Amniotic stem cell (primary cell): ENCODE measurements around the gene DEFB129.
"Not testable (repeated sequence)": the region's sequence is repeated elsewhere in the genome, so short reads cannot be mapped to it uniquely, and the experiment has no call there.

Experiments
- DNase-seq: peaks from one replicate; lab custom pipeline; 2025; lab: John Stamatoyannopoulos, UW

The DEFB129 gene

DNA sequence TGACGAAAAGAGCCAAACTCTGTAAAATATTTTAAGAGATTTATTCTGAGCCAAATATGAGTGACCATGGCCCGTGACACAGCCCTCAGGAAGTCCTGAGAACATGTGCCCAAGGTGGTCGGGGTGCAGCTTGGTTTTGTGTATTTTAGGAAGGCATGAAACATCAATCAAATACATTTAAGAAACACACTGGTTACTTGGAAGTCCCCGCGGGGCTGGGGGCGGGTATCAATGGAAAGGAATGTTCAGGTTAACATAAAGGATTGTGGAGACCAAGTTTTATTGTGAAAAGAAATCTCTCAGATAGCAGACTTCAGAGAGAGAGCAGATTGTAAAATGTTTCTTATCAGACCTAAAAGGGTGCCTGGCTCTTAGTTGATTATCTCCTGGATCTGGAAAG, 26.4 kb downstream of the DEFB129 start:
- DNase-seq: not testable (repeated sequence)

DNA sequence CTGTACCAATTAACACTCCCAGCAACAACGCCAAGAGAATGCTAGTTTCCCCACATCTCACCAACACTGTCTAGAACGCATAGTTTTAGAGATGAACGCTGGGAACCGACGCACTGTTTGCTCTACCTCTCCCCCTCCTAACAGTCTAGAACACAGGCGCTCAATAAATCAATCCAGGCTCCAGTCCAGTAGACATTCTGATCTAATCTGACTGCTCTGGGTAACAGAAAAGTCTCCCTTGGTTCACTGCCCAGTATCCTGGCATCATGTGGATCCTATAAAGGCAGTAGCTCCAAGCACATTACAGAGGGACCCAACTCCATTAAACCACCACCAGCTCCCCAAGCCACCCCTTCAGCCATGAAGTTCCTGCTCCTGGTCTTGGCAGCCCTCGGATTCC, 30.4 kb downstream of the DEFB129 start, which contains the start of gene DEFB132:
TSS of gene DEFB132 (plus strand) at position 306 of the 400 bp plus-strand sequence. CDS start at position 361, 55 bp downstream.
- no peak for DNase-seq

DNA sequence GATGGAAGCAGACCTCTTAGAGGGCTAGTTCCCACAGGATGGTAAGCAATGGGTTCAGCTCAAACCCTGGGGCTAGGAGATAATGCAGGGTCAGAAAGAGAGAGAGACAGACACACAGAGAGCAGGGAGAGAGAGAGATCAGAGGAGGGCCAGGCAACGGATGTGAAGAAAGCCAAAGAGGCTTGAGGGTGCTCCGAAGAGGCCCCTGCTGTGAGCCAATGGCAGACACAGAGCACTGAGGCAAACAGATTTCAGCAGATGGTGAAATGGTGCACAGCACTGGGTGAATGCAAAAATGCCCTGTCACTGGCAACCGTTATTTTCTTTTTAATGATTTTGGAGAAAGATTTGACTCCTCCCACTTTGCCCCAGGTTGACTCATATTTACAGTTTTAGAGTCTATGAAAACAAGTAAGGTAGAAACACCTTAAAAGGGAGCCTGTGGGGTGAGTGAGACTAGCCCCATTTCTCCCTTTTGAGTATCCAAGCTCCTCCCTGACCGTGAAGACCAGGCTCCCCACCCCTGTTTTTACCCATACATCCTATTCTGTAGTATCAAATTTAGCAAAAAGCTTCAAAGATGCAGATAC, 31.3 kb downstream of the DEFB129 start:
- DNase-seq: no peak

DNA sequence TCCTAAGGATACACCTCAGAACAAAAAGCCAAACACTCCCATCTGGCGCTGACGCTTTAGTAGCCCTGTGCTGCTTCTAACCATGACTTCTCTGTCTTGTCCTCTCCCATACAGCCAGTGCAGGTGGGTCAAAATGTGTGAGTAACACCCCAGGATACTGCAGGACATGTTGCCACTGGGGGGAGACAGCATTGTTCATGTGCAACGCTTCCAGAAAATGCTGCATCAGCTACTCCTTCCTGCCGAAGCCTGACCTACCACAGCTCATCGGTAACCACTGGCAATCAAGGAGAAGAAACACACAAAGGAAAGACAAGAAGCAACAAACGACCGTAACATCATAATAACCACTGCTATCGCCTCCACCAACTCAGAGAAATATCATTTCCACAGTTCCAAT, 31.9 kb downstream of the DEFB129 start:
- DNase-seq: no peak

DNA sequence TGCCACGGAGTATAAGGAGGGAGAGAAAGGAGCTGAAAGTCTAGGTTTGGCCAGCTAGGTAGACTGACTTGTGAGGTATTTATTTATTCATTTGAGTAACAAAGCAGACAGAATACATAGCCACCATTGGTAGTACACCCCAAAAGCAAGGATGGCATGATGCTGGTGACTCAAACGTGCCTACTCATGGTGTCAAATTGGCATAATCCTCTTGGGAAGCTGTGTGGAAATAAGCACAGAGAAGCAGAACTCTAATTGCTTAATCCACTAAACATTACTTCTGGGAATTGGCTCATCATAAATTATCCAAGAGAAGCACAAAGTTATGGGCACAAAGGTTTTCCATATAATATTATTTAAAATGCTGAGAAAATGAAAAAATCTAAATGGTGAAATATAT, 32.9 kb downstream of the DEFB129 start:
- DNase-seq: no peak

DNA sequence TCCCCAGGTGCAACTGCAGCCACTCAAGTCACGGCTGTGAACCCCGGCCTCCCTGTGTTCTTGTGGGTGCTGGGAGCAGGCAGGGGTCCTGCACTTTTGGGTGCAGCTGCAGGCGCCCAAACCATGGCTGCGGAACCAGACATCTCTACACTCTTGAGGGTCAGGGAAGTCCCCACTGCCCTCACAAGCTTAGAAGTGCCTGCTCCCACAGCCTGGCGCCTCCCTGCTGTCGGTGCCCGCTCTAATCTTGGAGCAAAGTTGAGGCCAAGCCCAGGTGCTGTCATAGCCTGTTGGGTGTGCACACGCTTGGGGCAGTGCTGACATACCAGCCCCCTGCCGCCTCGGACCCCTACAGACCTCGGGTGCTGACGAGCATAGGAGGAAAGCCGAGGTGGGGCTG, 36.6 kb downstream of the DEFB129 start:
- DNase-seq: no peak

DNA sequence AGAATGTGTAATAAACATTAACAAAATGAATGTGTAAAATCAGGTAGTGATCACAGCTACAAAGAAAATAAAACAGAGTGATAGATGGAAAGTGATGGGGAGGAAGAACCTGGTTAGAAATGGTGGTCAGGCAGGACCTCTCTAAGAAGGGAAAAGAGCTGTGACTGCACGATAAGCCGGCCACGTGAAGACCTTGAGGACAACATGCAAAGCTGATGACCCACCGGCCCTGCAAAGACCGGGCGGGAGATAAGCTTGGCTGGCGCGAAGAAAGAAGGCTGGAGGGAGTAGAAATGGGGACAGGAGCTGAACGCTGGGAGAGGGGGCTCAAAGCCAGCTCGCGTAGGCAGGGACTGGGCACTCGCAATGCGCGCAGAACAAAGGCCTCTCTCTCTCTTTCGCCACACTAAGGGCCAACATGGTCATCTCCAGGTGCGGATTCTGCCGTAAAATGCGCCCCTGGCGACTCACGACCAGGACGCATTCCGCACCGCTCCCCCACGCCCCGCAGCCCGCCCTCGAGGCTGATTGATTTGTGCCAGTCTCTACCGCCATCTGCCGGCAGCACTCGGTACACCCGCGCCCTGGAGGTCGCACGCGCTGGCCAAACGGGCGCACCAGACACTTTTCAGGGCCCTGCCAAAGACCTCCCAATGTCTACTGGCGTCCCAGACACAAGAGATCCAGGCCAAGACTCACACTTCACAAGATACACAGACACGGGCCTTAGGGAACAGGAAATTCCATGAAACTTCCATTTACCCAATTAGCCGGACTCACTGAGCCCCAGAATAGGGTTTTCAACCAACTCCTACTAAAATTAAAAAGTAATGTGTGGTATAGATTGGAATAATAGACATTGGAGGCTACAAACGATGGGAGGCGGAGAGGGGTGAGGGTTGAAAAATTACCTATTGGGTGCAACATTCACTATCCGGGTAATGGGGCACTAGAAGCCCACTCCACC, 39.8 kb downstream of the DEFB129 start:
- DNase-seq: peak; percentile 20

DNA sequence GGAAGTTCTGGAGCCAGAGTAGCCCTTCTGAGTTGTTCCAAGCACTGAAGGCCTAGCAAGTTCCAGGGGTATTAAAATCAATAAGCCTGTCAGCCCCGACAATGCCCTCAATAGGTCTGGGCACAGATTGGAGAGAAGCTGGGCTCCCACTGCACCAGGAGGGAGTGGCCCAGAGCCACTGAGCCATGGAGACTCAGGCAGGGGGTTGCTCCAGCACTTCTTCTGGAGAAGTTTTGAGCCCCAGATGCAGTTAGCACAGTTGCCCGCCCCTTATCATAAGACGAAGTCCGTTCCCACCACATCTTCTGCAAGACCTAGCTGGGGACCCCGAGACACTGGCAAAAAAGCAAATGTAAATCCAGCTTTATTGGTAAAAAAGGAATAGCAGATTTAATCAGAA, 43.5 kb downstream of the DEFB129 start:
- DNase-seq: no peak

DNA sequence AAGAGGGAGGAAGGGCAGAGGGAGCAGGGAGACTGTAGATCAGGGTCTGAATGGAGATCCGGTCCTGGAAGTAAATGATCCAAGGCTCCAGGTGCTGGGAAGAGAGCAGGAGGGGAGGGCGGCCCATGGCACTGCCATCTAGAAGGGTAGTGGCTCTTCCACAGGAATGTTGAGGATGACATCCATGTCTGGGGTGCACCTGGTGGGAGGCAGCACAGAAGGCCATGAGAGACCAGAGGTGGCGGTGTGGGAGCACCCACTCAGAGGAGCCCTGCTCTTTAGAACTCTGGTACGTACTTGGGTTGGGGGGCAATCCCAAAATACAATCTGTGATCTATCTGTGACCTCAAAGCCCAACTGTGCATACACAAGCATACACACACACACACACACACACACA, 44.0 kb downstream of the DEFB129 start:
- no peak for DNase-seq

DNA sequence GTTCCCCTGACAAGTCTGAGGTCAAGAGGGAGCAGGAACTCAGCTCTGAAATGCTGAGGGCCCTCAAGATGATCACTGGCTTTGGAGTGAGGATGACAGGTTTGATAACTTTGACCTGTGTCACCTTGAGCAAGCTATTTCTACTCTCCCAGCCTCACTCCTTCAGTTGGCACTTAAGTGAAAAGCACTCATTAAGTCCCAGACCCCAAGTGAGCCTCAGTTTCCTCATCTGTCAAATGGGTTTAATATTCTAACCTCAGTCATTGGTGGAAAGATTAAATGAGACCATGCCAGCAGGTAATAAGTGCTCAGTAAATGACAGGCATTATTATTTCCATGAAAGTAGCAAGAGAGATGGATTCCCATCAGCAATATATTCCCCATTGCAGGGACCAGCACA, 44.5 kb downstream of the DEFB129 start:
- DNase-seq: no peak

DNA sequence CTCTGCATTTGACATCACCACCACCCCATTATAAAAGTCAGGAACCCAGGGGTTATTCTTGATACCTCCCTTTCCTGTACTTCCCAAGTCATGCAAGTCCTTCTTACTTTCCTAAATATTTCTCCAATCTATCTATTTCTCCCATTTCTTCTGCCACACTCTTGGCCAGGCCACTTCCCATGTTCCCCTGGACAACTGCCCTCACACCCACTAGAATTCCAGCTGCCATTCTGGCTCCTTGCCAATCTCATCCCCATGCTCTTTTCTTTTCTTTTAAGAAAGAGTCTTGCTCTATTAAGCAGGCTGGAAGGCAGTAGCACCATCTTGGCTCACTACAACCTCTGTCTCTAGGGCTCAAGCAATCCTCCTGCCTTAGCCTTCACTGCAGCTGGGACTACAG, 45.7 kb downstream of the DEFB129 start:
- DNase-seq: no peak

DNA sequence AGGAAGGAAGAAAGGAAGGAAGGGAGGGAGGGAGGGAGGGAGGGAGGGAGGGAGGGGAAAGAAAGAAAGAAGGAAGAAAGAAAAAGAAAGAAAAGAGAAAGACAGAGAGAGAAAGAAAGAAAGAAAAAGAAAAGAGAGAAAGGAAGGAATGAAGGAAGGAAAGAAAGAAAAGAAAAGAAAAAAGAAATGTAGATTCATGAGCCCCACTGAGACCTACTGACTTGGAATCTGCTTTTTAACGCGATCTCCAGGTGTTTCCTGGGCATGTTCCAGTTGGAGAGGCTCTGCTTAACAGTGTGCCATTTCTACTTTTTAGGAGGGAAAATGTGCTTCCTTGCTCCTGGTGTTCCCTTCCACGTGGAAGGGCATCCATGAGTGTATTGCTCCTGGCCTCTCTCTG, 46.8 kb downstream of the DEFB129 start:
- no peak for DNase-seq

DNA sequence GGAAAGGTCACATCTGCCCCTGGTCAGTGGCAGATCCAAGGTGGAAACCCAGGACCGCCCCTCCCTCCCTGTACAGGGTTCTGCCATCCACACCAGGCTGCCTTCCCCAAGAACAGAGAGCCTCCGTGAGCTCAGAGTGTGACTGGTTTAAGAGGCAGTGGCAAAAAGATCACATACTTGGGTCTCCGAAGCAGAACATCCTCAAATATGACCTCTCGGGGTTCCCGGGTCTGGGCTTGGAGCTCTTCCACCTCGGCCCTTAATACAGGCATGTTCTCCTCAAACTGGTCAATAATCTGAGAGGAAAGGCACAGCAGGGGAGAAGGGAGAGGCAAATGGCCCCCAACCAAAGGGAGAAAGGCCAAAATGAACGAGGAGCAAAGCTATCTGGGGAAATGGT, 48.7 kb downstream of the DEFB129 start:
- no peak for DNase-seq

DNA sequence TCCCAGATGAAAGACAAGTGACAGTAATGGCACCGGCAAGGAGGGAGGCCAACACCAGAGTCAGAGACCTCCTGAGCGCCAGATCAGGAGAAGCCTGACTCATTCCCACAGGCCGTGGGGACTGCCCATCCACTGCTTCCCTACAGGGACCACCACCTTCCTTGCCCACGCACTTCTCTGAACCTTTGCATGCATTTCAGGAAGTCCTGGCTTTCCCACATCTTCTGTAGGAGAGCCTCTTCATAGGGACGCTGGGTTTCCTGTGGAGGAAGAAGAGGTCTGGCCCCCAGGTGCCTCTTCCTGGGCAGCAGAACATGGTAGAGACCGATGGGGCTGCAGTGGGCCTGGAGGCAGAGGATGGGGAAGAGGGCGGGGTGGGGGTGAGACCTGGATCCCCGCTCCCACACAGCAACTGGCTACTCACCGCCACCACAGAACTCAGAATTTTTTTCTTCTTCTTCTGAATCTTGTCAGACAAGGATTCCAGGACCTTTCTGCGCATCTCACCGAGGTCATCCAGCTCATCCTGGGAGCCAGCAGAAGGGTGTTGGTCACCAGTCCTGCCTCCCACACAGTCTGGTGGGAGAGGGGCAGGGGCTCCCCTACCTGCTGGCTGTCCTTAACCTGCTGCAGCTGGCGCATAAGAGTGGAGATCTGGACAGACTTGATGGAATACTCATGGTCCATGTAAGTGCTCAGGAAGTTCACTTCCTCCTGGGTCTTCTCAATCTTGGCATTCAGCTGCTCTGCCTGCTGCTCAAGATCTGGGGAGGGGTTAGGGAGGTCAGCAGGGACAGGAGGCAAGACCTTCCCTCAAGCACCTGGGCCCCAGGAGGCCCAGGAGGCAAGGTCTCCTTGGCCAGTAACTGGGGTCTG, 49.8 kb downstream of the DEFB129 start:
- no peak for DNase-seq

DNA sequence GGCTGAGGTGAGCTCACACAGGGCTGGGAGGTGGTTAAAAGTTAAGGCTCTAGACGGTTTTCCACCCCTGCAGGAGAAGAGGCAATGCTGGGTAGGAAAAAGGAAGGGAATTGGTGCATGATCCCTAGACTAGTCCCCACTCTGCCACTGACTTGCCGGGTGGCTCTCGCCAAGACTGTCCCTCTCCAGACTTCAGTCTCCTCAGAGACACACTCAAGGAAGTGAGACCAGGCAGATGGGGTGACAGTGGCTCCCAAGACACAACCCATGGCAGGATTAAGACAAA, 50.4 kb downstream of the DEFB129 start:
- no peak for DNase-seq

DNA sequence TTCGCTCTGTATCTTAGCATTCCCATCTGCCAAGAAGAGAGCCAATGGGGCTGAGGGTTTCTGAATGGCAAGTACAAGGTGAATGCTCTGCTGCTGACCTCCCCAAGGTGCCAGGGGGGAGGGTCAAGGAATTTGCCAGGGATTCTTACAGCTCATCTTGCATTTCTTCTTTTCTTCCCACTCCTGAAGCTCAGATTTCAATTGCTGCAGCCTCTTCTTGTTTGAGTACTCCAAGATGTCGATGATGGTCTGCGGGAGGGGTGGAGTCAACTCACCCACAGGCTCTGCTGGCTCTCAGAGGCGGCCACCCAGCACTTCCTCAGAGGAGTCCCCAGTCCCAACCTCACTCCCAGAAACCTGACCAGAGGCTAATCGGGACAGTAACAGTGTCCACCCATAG, 51.1 kb downstream of the DEFB129 start:
- DNase-seq: no peak

DNA sequence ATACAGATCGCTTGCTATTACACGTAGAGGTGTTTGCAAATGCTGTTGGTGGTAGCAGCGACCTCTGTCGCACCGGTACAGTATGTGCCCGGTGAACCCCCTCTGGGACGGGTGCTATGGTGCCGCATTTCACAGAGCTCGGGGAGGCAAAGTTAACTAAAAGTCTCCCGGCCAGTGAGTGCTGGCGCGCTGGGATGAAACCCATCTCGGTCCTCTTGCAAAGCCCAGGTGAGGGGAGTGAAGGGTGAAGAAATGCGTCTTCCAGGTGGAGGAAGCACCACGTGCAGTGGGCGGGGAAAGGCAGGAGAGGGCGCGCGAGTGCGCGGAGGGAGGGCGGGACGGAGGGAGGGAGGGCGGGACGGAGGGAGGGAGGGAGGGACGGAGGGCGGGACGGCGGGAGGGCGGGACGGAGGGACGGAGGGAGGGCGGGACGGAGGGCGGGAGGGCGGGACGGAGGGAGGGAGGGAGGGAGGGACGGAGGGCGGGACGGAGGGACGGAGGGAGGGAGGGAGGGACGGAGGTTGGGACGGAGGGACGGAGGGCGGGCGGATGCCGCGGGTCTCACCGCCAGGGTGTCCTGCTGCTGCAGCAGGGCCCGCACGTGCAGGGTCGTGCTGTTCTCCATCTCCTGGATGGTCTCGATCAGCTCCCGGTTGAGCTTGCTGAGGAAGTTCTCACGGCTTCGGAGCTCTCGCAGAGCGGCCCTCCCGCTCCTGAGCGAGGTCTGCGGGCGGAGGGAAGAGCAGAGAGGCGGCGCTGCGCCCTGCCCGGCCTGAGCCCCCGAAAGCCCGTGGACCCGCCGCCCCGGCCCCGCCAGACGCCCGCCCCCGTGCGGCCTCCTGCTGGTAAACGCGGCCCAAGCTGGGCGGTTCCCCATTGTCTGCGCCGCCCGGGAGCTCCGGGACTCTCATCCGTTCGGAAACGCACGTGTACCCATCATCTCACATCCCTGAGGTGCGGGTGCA, 51.8 kb downstream of the DEFB129 start:
- no peak for DNase-seq
